AG04450 (cell line): Measurements from ENCODE around the gene SCGB1C1. TPM values are rescaled to one million over a fixed set of nuclear protein-coding genes. Genes with fewer than 3 reads are reported as not detected.
"Not testable (repeated sequence)": the region's sequence is repeated elsewhere in the genome, so short reads cannot be mapped to it uniquely, and the experiment has no call there.

Source experiments
- CTCF ChIA-PET: fragments of 300-600, 350-600 bp; formaldehyde crosslinking; extraction: SDS; loops from one replicate; lab custom pipeline; 2022; ENCODE audit warnings: antibody characterized with exemption, inconsistent platforms; lab: Charles Lee
- POLR2A ChIA-PET: fragments of 350-600 bp; formaldehyde crosslinking; extraction: SDS; loops from one replicate; lab custom pipeline; 2021; ENCODE audit warnings: antibody characterized with exemption, inconsistent platforms; lab: Yijun Ruan, JAX
- DNase-seq: peaks from one replicate; pipeline ENCODE4 v3.0.0-alpha.2; 2011; ENCODE audit warnings: low read depth, low spot score
- H3K27ac ChIP-seq: one replicate; pipeline ENCODE4 v1.5.1; 2012; ENCODE audit warnings: low read depth, low read length, control low read depth
- H3K27me3 ChIP-seq: one replicate; pipeline ENCODE4 v1.6.0; 2012; ENCODE audit warnings: low read length; ENCODE audit not compliant: control insufficient read depth, insufficient read depth
- H3K4me3 ChIP-seq: 2 replicates; pipeline ENCODE4 v1.5.1; 2011; ENCODE audit warnings: mild to moderate bottlenecking, low read depth, low read length, control low read depth
- H3K9me3 ChIP-seq: 2 replicates; pipeline ENCODE4 v1.5.1; 2012; ENCODE audit warnings: low read length; ENCODE audit not compliant: control insufficient read depth, insufficient read depth
- polyA plus RNA-seq: library from polyadenylated mRNA; depleted of rRNA; stranded (reverse); fragments of >200 nt; gene quantifications from 2 replicates; pipeline ENCODE4 v1.2.3, GENCODE V29; 2011
- TF ChIP-seq, protein P1 (sequence below): IDR thresholded peaks from 2 replicates; pipeline ENCODE4 v1.5.1; 2011; ENCODE audit warnings: low read depth, low read length, control low read depth, inconsistent platforms

The SCGB1C1 gene
- polyA plus RNA-seq, 1 experiment = not detected

DNA sequence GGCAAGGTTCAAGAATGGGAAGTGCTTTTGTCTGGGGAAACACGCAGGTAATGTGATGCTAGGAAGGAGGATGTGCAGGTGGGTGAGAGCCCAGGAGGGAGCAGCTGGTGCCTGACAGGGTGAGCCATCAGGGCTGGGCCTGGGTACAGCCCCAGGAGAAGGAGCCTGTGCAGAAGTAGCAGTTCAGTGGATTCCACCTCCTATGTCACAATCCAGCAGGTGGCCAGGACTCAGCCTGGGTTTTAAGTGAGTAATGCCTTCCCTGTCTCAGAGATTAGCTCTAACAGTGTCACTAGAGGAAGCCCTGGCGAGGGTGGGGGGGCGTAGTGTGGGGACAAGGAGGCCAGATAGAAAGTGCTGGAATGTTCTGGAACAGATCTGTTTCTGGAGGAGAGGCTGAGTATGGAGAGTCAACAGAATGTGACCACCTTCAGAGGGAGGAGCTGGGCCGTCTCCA, 22.7 kb downstream of the SCGB1C1 start:
- Histone ChIP-seq H3K27ac (no peak overlapping the region), H3K27me3 (no peaks in the 10 kb centered on the region), H3K9me3 (no peaks in the 10 kb centered on the region), H3K4me3 (no peak overlapping the region)
- TF ChIP-seq, protein P1, sequence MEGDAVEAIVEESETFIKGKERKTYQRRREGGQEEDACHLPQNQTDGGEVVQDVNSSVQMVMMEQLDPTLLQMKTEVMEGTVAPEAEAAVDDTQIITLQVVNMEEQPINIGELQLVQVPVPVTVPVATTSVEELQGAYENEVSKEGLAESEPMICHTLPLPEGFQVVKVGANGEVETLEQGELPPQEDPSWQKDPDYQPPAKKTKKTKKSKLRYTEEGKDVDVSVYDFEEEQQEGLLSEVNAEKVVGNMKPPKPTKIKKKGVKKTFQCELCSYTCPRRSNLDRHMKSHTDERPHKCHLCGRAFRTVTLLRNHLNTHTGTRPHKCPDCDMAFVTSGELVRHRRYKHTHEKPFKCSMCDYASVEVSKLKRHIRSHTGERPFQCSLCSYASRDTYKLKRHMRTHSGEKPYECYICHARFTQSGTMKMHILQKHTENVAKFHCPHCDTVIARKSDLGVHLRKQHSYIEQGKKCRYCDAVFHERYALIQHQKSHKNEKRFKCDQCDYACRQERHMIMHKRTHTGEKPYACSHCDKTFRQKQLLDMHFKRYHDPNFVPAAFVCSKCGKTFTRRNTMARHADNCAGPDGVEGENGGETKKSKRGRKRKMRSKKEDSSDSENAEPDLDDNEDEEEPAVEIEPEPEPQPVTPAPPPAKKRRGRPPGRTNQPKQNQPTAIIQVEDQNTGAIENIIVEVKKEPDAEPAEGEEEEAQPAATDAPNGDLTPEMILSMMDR = no peak
- no peak for DNase-seq
- ChIA-PET POLR2A (interaction anchor here (1.9 kb wide), 1 partner anchor 9 kb away, joined by 10 read pairs; the partner anchor contains the start of genes BET1L and RIC8A), CTCF (interaction anchor here (1.5 kb wide), 1 partner anchor 13 kb away, joined by 3 read pairs; no protein-coding TSS in a partner anchor)

DNA sequence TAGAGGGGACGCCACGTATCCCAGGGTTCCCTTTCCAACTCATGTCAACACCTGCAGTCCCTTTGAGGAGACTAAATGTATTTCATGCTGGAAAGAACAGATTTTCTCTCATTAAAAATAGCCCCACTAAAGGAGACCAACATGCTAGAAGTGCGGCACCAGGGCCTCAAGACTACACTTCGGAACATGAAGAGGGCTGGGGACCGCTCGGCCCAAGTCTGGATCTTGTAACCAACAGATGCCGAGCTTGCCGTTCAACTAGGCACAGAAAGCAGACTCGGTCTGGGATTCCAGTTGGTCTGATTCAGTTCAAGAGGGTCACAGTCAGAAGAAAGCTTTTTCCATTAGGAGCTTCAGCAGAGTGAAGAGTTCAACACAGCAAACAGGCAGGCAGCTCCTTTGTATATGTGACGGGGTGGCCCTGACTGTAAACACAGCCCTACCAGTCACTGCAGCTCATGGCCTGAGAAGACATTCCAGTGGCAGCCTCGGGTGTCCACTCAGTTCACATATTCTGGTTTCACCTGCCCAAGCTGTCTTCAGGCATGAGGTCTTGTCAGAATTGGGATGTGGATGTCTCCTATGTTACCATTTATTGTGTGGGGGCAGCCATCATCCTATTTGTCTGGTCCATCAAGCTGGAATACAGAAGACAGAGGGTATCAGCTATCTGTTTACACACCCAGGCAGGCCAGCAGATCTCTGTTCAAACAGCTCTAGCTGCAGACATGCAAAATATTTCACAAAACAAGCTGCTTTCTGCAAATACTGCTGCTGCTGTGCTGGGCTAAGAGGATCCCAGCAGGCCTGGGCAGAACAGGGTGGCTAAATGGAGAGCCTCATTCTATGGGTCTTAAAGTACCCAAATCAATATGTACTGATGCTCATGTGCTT, 23.4 kb downstream of the SCGB1C1 start:
- CTCF ChIA-PET = interaction anchor here (1.5 kb wide), 1 partner anchor 12 kb away, joined by 3 read pairs; no protein-coding TSS in a partner anchor
- POLR2A ChIA-PET = interaction anchor here (1.2 to 1.9 kb wide), 2 partner anchors 9 to 139 kb away, joined by 5 to 10 read pairs; partner anchors contain the start of genes BET1L and RIC8A
- no peak for DNase-seq
- H3K9me3 ChIP-seq = no peaks in the 10 kb centered on the region
- H3K4me3 ChIP-seq = no peak overlapping the region
- H3K27ac ChIP-seq = peak overlapping the region; percentile 52
- H3K27me3 ChIP-seq = no peaks in the 10 kb centered on the region
- TF ChIP-seq, protein P1 = no peak

DNA sequence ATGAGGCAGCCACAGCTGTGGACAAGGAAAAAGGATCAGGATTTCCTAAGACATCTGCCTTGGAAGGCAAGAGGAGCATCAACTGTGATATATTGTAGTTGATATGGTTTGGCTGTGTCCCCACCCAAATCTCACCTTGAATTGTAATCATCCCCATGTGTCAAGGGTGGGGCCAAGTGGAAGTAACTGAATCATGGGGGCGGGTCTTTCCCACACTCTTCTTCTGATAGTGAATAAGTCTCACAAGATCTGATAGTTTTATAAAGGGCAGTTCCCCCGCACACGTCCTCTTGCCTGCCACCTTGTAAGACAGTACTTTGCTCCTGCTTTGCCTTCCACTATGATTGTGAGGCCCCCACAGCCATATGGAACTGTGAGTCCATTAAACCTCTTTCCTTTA, 24.8 kb downstream of the SCGB1C1 start:
- TF ChIP-seq, protein P1 = no peak
- peak overlapping the region; percentile 31 for H3K27ac ChIP-seq
- no peaks in the 10 kb centered on the region for H3K27me3 ChIP-seq
- POLR2A ChIA-PET = interaction anchor here (1.2 to 1.9 kb wide), 2 partner anchors 11 to 138 kb away, joined by 5 to 10 read pairs; partner anchors contain the start of genes BET1L and RIC8A
- no peaks in the 10 kb centered on the region for H3K9me3 ChIP-seq
- DNase-seq = no peak
- H3K4me3 ChIP-seq = no peak overlapping the region
- CTCF ChIA-PET = no interaction called here

DNA sequence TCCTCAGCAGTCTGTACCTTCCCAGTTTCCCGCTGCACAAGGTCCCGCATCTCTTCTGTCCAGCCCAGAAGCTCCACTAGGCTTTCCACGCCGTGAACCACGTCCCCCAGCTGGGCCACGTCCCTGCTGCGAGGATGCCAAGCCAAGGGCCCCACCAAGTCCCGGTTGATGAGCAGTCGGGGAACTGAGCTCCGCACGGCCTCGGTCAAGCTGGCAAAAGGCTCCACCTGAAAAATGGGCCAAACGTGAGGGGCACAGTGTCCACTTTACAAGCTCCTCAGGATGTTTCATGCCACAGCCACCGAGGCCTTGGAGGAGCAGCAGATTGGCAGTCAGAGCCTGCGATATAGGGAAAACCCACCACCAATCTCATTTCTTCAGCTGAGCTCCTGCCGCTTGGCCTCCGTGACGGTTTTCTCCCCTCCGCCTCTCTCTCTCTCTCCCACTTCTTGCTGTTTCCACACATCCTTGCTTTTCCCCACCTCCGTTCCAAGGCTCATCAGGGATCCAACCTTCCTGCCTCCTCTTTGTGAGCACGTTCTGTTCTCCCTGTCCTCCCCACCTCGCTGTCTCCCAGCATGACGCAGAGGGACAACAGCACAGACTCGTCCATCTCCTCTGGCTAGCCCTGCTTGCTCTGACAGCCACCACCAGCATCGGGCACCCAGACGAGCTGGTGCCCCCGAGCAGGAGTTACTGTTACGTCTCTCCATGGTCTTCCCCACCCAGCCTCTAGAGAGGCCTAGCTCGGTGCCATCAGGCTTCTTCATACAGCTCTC, 26.1 kb downstream of the SCGB1C1 start:
- no peaks in the 10 kb centered on the region for H3K9me3 ChIP-seq
- H3K4me3 ChIP-seq = no peak overlapping the region
- ChIA-PET CTCF (no interaction called here), POLR2A (no interaction called here)
- TF ChIP-seq, protein P1 = no peak
- no peak overlapping the region for H3K27ac ChIP-seq
- DNase-seq = no peak
- no peaks in the 10 kb centered on the region for H3K27me3 ChIP-seq

DNA sequence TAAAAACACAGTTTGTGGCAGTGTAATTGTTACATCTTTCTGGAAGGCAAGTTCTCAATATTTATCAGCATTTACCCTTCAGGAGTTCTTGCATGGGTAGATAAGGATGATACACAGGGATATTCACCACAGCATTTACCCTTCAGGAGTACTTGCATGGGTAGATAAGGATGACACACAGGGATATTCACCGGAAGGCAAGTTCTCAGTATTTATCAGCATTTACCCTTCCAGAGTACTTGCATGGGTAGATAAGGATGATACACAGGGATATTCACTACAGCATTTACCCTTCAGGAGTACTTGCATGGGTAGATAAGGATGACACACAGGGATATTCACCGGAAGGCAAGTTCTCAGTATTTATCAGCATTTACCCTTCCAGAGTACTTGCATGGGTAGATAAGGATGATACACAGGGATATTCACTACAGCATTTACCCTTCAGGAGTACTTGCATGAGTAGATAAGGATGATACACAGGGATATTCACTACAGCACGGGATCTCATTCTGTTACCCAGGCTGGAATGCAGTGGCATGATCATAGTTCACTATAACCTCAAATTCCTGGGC, 27.9 kb downstream of the SCGB1C1 start:
- H3K4me3 ChIP-seq, CTCF ChIA-PET, DNase-seq, H3K27me3 ChIP-seq, H3K27ac ChIP-seq, H3K9me3 ChIP-seq, POLR2A ChIA-PET: not testable (repeated sequence)
